HCT116 (cell line): ENCODE results near the gene MRPL58. TPM values are rescaled to one million over a fixed set of nuclear protein-coding genes. Genes with fewer than 3 reads are reported as not detected.

Experiments used
- ATAC-seq: fragments of 200-7000 bp; cut with Tn5 transposase; 2 replicates; pipeline ENCODE4 v1.9.1; 2020; ENCODE audit warnings: mild to moderate bottlenecking, moderate library complexity
- BruUV-seq: library from RNA; stranded (reverse); fragments of 400-500 nt; replicated peaks from 2 replicates; lab custom pipeline; 2021; lab: Mats Ljungman, UMichigan
- CTCF ChIA-PET: fragments of 300-600 bp; sonication (Branson Sonifier 250); formaldehyde crosslinking; loops from one replicate; lab custom pipeline; 2021; ENCODE audit warnings: antibody characterized with exemption; lab: Charles Lee
- POLR2A ChIA-PET: fragments of 300-600, 350-600 bp; sonication (Branson Sonifier 250); formaldehyde crosslinking; loops from one replicate; lab custom pipeline; 2021; ENCODE audit warnings: antibody characterized with exemption; lab: Charles Lee
- RAD21 ChIA-PET, 2 experiments: fragments of 300-600 bp; sonication (Branson Sonifier 250); formaldehyde crosslinking; loops; one replicate each; lab custom pipeline; 2023; ENCODE audit warnings: low total read pairs in 2 of 2; ENCODE audit not compliant: uncharacterized antibody in 2 of 2, unreplicated experiment in 2 of 2, low non-redundant PET in 1 of 2; lab: Charles Lee
- DNase-seq: peaks from one replicate; pipeline ENCODE4 v3.0.0-alpha.2; 2010; ENCODE audit warnings: low read depth, low spot score
- H2AFZ ChIP-seq: fragments of 200-600 bp; shearing (Covaris generic), sonication (generic); 2 replicates; pipeline ENCODE4 v1.6.1; 2017; ENCODE audit warnings: low read depth, mixed run types, mixed read lengths, antibody characterized with exemption, low read length; ENCODE audit not compliant: poor library complexity, severe bottlenecking
- H3K27ac ChIP-seq: 2 replicates; pipeline ENCODE4 v1.5.1; 2012; ENCODE audit warnings: low read depth, low read length
- H3K27me3 ChIP-seq: fragments of 200-600 bp; sonication (generic); 2 replicates; pipeline ENCODE4 v1.6.1; 2016; ENCODE audit warnings: mixed run types, low read length, mixed read lengths; ENCODE audit not compliant: insufficient read depth
- H3K36me3 ChIP-seq, 2 experiments: fragments of 200-500 bp in 1 of 2; fragments of 200-600 bp in 1 of 2; sonication (Bioruptor generic) in 1 of 2; sonication (generic) in 1 of 2; 2 replicates each; pipeline versions ENCODE4 v1.5.1 to v1.6.1; 2014 to 2016; ENCODE audit warnings: low read length in 2 of 2, inconsistent platforms in 1 of 2, mixed read lengths in 1 of 2, mixed run types in 1 of 2; ENCODE audit not compliant: insufficient read depth in 2 of 2, control insufficient read depth in 1 of 2
- H3K4me1 ChIP-seq, 2 experiments: fragments of 200-600 bp in 1 of 2; sonication (generic) in 1 of 2; 2 replicates each; pipeline versions ENCODE4 v1.5.1 to v1.6.1; 2012 to 2017; ENCODE audit warnings: low read length in 2 of 2, inconsistent platforms in 1 of 2, mild to moderate bottlenecking in 1 of 2, mixed read lengths in 1 of 2, mixed run types in 1 of 2, moderate library complexity in 1 of 2; ENCODE audit not compliant: insufficient read depth in 2 of 2, control insufficient read depth in 1 of 2
- H3K4me2 ChIP-seq: fragments of 200-600 bp; sonication (generic); 2 replicates; pipeline ENCODE4 v1.6.1; 2017; ENCODE audit warnings: mixed run types, low read length, mixed read lengths
- H3K4me3 ChIP-seq, 2 experiments: fragments of 200-600 bp in 1 of 2; sonication (generic) in 1 of 2; replicated peaks in 1 of 2; 2 replicates each; pipeline ENCODE4 v1.5.1; 2011 to 2016; ENCODE audit warnings: low read length in 2 of 2, control low read depth in 1 of 2, low read depth in 1 of 2, mild to moderate bottlenecking in 1 of 2, mixed read lengths in 1 of 2, mixed run types in 1 of 2
- H3K79me2 ChIP-seq: fragments of 200-600 bp; sonication (generic); 2 replicates; pipeline ENCODE4 v1.6.1; 2017; ENCODE audit warnings: mild to moderate bottlenecking, mixed run types, low read length, moderate library complexity, mixed read lengths; ENCODE audit not compliant: insufficient read depth
- H3K9ac ChIP-seq: fragments of 200-600 bp; sonication (generic); 2 replicates; pipeline ENCODE4 v1.6.1; 2016; ENCODE audit warnings: low read length, mixed read lengths
- H3K9me2 ChIP-seq: fragments of 200-600 bp; sonication (generic), shearing (Covaris generic); 2 replicates; pipeline ENCODE4 v1.6.1; 2017; ENCODE audit warnings: mixed run types, mild to moderate bottlenecking, moderate library complexity; ENCODE audit not compliant: insufficient read depth
- H3K9me3 ChIP-seq, 2 experiments: fragments of 200-500 bp in 1 of 2; fragments of 200-600 bp in 1 of 2; sonication (Bioruptor generic) in 1 of 2; sonication (generic) in 1 of 2; 2 replicates each; pipeline ENCODE4 v1.6.1; 2014 to 2017; ENCODE audit warnings: low read length in 2 of 2, mixed read lengths in 2 of 2, inconsistent platforms in 1 of 2, low read depth in 1 of 2, mild to moderate bottlenecking in 1 of 2, mixed run types in 1 of 2, moderate library complexity in 1 of 2; ENCODE audit not compliant: control insufficient read depth in 1 of 2, insufficient read depth in 1 of 2
- H4K20me1 ChIP-seq: fragments of 200-600 bp; sonication (generic), shearing (Covaris generic); 2 replicates; pipeline ENCODE4 v1.6.1; 2017; ENCODE audit warnings: mixed run types, mild to moderate bottlenecking, moderate library complexity; ENCODE audit not compliant: insufficient read depth
- CTCF ChIP-seq, 3 experiments: fragments of 200-600 bp in 1 of 3; sonication (generic) in 1 of 3; IDR thresholded peaks in 2 of 3; conservative IDR thresholded peaks in 1 of 3; 2 replicates each; pipeline ENCODE4 v1.5.1; 2012 to 2017; ENCODE audit warnings: low read depth in 2 of 3, low read length in 2 of 3, antibody characterized with exemption in 1 of 3, borderline replicate concordance in 1 of 3, control low read depth in 1 of 3, mild to moderate bottlenecking in 1 of 3, mixed read lengths in 1 of 3, mixed run types in 1 of 3, moderate library complexity in 1 of 3; ENCODE audit not compliant: insufficient read depth in 1 of 3
- ELF1 ChIP-seq: IDR thresholded peaks from 2 replicates; pipeline ENCODE4 v1.6.1; 2012; ENCODE audit warnings: low read depth, borderline replicate concordance
- FOSL1 ChIP-seq: IDR thresholded peaks from 2 replicates; pipeline ENCODE4 v1.6.1; 2012; ENCODE audit warnings: low read depth
- JUND ChIP-seq: IDR thresholded peaks from 2 replicates; pipeline ENCODE4 v1.6.1; 2012
- POLR2A ChIP-seq: IDR thresholded peaks from 2 replicates; pipeline ENCODE4 v1.7.0; 2011; ENCODE audit warnings: borderline replicate concordance; ENCODE audit not compliant: insufficient read depth, insufficient read length; ENCODE audit errors: extremely low read depth
- POLR2AphosphoS5 ChIP-seq: IDR thresholded peaks from 2 replicates; pipeline ENCODE4 v1.6.1; 2011; ENCODE audit warnings: mild to moderate bottlenecking, low read depth, low read length, moderate library complexity
- RAD21 ChIP-seq: IDR thresholded peaks from 2 replicates; pipeline ENCODE4 v1.6.1; 2012; ENCODE audit warnings: low read depth, mild to moderate bottlenecking
- TCF7L2 ChIP-seq: IDR thresholded peaks from 2 replicates; pipeline ENCODE4 v1.7.0; 2011; ENCODE audit warnings: borderline replicate concordance, inconsistent platforms; ENCODE audit not compliant: insufficient read depth, insufficient read length; ENCODE audit errors: extremely low read depth
- ZNF274 ChIP-seq: fragments of 200-500 bp; sonication (Bioruptor generic); IDR thresholded peaks from 2 replicates; pipeline ENCODE4 v1.6.1; 2014; ENCODE audit warnings: mild to moderate bottlenecking, low read depth, low read length, inconsistent platforms
- intact Hi-C: fragments of 100-400 bp; cut with micrococcal nuclease; formaldehyde crosslinking; loops from 2 replicates; pipeline ENCODE4 v1.10.0; 2022
- total RNA-seq: library from RNA; stranded (reverse); gene quantifications from one replicate; pipeline ENCODE4 v1.2.1, GENCODE V29; 2021; ENCODE audit not compliant: unreplicated experiment
- TF ChIP-seq, protein P1 (sequence below): IDR thresholded peaks from 2 replicates; pipeline ENCODE4 v1.6.1; 2011; ENCODE audit warnings: mild to moderate bottlenecking, low read length, moderate library complexity; ENCODE audit not compliant: insufficient replicate concordance; ENCODE audit errors: extremely low read depth
- TF ChIP-seq, protein P2 (sequence below): IDR thresholded peaks from 2 replicates; pipeline ENCODE4 v1.6.1; 2012

Gene MRPL58
- total RNA-seq, 1 experiment from 2014 or later, result 80.5 TPM

GRCh38 chr17:75061055-75061438 lies 48.6 kb downstream of the MRPL58 start:
- peaks cover 30 to 41% of the 10 kb centered on the region in 2 experiments; a peak in 3 of 4 replicates for H3K36me3 ChIP-seq
- no peak overlapping the region for H3K9ac ChIP-seq
- intact Hi-C loops, result no loop called here
- no peak overlapping the region for H3K27ac ChIP-seq
- H3K9me3 ChIP-seq, result no peaks in the 10 kb centered on the region
- no peak for DNase-seq
- H3K9me2 ChIP-seq, result no peaks in the 10 kb centered on the region
- ChIA-PET CTCF (interaction anchor here (1.4 to 3.2 kb wide), 4 partner anchors 9 to 141 kb away, joined by 9 to 18 read pairs (median 16); no protein-coding TSS in a partner anchor), POLR2A (interaction anchor here (0.6 to 1.4 kb wide), 3 partner anchors 13 to 102 kb away, joined by 3 to 5 read pairs (median 3); no protein-coding TSS in a partner anchor), RAD21 (interaction anchor here (0.5 to 1.8 kb wide), 4 partner anchors 18 to 140 kb away, joined by 4 to 8 read pairs (median 4); no protein-coding TSS in a partner anchor)
- H4K20me1 ChIP-seq, result no peaks in the 10 kb centered on the region
- no TSS peak for BruUV-seq
- no peak overlapping the region for H2AFZ ChIP-seq
- H3K79me2 ChIP-seq, result 0 out of 2 replicates have a peak, but pooled peaks cover 2% of the 10 kb centered on the region
- no peak overlapping the region for H3K4me3 ChIP-seq
- no peaks in the 10 kb centered on the region for H3K27me3 ChIP-seq
- ATAC-seq, result no peak
- H3K4me1 ChIP-seq, result no peaks in the 10 kb centered on the region
- H3K4me2 ChIP-seq, result no peak overlapping the region
- TF ChIP-seq JUND (no peak), POLR2AphosphoS5 (no peak), CTCF (IDR thresholded peaks at IDR 0.05 in 2 of 3, conservative IDR thresholded peaks at IDR 0.05 in 1 of 3; ENCODE audit: borderline replicate concordance in 1 of 3, insufficient read depth in 1 of 3, low read depth in 2 of 3, low read length in 2 of 3) (no peak), POLR2A (no peak), TCF7L2 (no peak), FOSL1 (no peak), ELF1 (no peak), RAD21 (no peak), ZNF274 (no peak)
- TF ChIP-seq, protein P1, sequence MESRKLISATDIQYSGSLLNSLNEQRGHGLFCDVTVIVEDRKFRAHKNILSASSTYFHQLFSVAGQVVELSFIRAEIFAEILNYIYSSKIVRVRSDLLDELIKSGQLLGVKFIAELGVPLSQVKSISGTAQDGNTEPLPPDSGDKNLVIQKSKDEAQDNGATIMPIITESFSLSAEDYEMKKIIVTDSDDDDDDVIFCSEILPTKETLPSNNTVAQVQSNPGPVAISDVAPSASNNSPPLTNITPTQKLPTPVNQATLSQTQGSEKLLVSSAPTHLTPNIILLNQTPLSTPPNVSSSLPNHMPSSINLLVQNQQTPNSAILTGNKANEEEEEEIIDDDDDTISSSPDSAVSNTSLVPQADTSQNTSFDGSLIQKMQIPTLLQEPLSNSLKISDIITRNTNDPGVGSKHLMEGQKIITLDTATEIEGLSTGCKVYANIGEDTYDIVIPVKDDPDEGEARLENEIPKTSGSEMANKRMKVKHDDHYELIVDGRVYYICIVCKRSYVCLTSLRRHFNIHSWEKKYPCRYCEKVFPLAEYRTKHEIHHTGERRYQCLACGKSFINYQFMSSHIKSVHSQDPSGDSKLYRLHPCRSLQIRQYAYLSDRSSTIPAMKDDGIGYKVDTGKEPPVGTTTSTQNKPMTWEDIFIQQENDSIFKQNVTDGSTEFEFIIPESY, result no peak
- TF ChIP-seq, protein P2, sequence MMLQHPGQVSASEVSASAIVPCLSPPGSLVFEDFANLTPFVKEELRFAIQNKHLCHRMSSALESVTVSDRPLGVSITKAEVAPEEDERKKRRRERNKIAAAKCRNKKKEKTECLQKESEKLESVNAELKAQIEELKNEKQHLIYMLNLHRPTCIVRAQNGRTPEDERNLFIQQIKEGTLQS, result no peak
